Keratinocyte (primary cell): ENCODE data around the gene CEACAM18. TPM values are rescaled to one million over a fixed set of nuclear protein-coding genes. Genes with fewer than 3 reads are reported as not detected.
A peak's percentile ranks its signal among the peaks of the same experiment; 100 is the strongest.

Experiments
- DNase-seq: peaks from one replicate; pipeline ENCODE4 v3.0.0-alpha.2; 2011; ENCODE audit warnings: low read depth, missing footprints, low spot score
- FAIRE-seq: peaks from 2 replicates; lab custom pipeline; 2011; peaks lifted over from hg19 to GRCh38; lab: Jason Lieb, UNC
- H2AFZ ChIP-seq: 2 replicates; pipeline ENCODE4 v1.6.0; 2012; ENCODE audit warnings: low read length, control low read depth, inconsistent platforms; ENCODE audit not compliant: control insufficient read depth
- H3K27ac ChIP-seq: 2 replicates; pipeline ENCODE4 v1.5.1; 2011; ENCODE audit warnings: low read length; ENCODE audit not compliant: control insufficient read depth, insufficient read depth
- H3K27me3 ChIP-seq: 3 replicates; pipeline ENCODE4 v1.6.0; 2011; ENCODE audit warnings: low read length; ENCODE audit not compliant: control insufficient read depth, insufficient read depth; ENCODE audit errors: extremely low read depth
- H3K36me3 ChIP-seq, 2 experiments: 2 replicates in 1 of 2; 3 replicates in 1 of 2; pipeline ENCODE4 v1.5.1; 2011; ENCODE audit warnings: low read length in 2 of 2, mild to moderate bottlenecking in 1 of 2; ENCODE audit not compliant: control insufficient read depth in 2 of 2, insufficient read depth in 2 of 2; ENCODE audit errors: extremely low read depth in 1 of 2
- H3K4me1 ChIP-seq: 3 replicates; pipeline ENCODE4 v1.5.1; 2011; ENCODE audit warnings: low read length; ENCODE audit not compliant: control insufficient read depth, insufficient read depth; ENCODE audit errors: extremely low read depth
- H3K4me2 ChIP-seq: 3 replicates; pipeline ENCODE4 v1.6.0; 2011; ENCODE audit warnings: low read depth, low read length; ENCODE audit not compliant: control insufficient read depth, insufficient read depth; ENCODE audit errors: extremely low read depth
- H3K4me3 ChIP-seq, 3 experiments: fragments of 200-600 bp in 1 of 3; sonication (generic) in 1 of 3; 2 replicates in 2 of 3; 3 replicates in 1 of 3; pipeline ENCODE4 v1.5.1; 2011 to 2016; ENCODE audit warnings: low read length in 3 of 3, mild to moderate bottlenecking in 3 of 3, control low read depth in 2 of 3, inconsistent platforms in 1 of 3, low read depth in 1 of 3, mixed read lengths in 1 of 3, mixed run types in 1 of 3, moderate library complexity in 1 of 3; ENCODE audit not compliant: control insufficient read depth in 2 of 3, insufficient read depth in 2 of 3; ENCODE audit errors: extremely low read depth in 1 of 3
- H3K79me2 ChIP-seq: 2 replicates; pipeline ENCODE4 v1.6.0; 2012; ENCODE audit warnings: low read length; ENCODE audit not compliant: control insufficient read depth, insufficient read depth
- H3K9ac ChIP-seq: 3 replicates; pipeline ENCODE4 v1.6.0; 2011; ENCODE audit warnings: low read length; ENCODE audit not compliant: control insufficient read depth, insufficient read depth; ENCODE audit errors: extremely low read depth
- H3K9me1 ChIP-seq: 3 replicates; pipeline ENCODE4 v1.6.0; 2011; ENCODE audit warnings: low read length; ENCODE audit not compliant: control insufficient read depth, insufficient read depth; ENCODE audit errors: extremely low read depth
- H3K9me3 ChIP-seq: 2 replicates; pipeline ENCODE4 v1.5.1; 2012; ENCODE audit warnings: low read depth, low read length; ENCODE audit not compliant: control insufficient read depth
- H4K20me1 ChIP-seq: 3 replicates; pipeline ENCODE4 v1.6.0; 2011; ENCODE audit warnings: low read length; ENCODE audit not compliant: control insufficient read depth, insufficient read depth; ENCODE audit errors: extremely low read depth
- CTCF ChIP-seq, 3 experiments: IDR thresholded peaks in 1 of 3; conservative IDR thresholded peaks in 1 of 3; optimal IDR thresholded peaks in 1 of 3; 2 replicates in 2 of 3; 3 replicates in 1 of 3; pipeline versions ENCODE3 to v1.5.1; 2011; ENCODE audit warnings: low read length in 3 of 3, mild to moderate bottlenecking in 3 of 3, moderate library complexity in 2 of 3, control low read depth in 1 of 3, inconsistent platforms in 1 of 3; ENCODE audit not compliant: insufficient read depth in 2 of 3; ENCODE audit errors: extremely low read depth in 1 of 3
- EZH2 ChIP-seq: IDR thresholded peaks from one replicate; pipeline ENCODE4 v1.6.1; 2012; ENCODE audit warnings: inconsistent platforms, mild to moderate bottlenecking, low read length, moderate library complexity
- dilution Hi-C: fragments of 300-500 bp; cut with MboI; formaldehyde crosslinking; loops from one replicate; pipeline ENCODE4 v1.7.0; 2020; ENCODE audit warnings: low sequenced_read_pairs; ENCODE audit not compliant: extremely low pct_ligation_motif_present
- polyA plus RNA-seq, 5 experiments: library from polyadenylated mRNA; depleted of rRNA in 3 of 5; stranded (reverse) in 3 of 5; stranded (forward) in 1 of 5; unstranded in 1 of 5; fragments of >200 nt; gene quantifications; 1 replicate in 1 of 5; 2 replicates in 3 of 5; 3 replicates in 1 of 5; pipeline versions ENCODE4 v1.2.1 to v1.2.3, GENCODE V29; 2011 to 2012; ENCODE audit warnings: missing spikeins in 2 of 5, low read depth in 1 of 5, low replicate concordance in 1 of 5

The CEACAM18 gene
- polyA plus RNA-seq, 1 donor (not counting 4 experiments of a cell fraction or from before 2014, with no cell fraction given) = not detected

DNA sequence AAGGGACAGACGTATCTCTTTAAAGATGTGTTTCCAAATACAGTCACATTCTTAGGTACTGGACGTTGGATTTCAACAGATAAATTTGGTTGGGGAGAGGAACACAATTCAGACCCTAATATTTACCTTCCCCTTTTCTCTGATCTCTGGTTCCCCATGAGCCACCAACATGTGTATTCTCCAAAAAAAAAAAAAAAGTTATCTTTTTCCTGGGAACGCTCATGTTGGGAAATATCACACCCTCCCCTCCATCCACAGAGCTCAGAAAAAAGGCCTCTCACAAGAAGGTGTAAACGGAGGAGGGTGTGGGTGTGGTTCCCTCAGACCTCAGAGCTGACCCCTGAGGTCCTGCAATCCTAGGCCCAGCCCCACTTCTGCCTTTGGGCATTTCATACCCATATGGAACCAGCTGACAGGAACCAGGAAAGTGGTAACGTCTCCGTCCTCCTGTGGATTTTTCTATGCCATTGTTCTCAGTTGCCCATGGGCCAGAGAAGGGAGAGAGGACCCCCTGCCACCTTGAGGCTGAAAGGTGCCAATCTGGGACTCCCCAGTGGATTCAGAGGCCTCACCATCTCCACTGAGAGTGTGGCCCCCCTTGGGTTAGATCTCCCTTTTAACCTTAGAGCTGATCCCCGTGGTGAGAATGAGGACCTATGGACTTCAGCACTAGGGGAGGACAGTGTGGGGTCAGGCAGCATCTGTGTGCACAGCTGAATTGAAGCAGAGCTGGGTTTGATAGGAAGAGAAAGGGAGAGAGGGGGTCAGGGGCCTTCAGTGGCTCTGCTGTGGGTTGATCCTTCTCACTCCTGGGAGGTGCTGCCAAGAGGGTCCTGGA, 31.7 kb downstream of the CEACAM18 start:
- Histone ChIP-seq H3K9me3 (no peaks in the 10 kb centered on the region), H3K4me3 (no peak overlapping the region), H3K9ac (no peak overlapping the region), H3K9me1 (no peaks in the 10 kb centered on the region), H3K4me2 (no peak overlapping the region), H3K27ac (no peak overlapping the region), H3K27me3 (no peaks in the 10 kb centered on the region), H4K20me1 (no peaks in the 10 kb centered on the region), H3K79me2 (no peaks in the 10 kb centered on the region), H3K36me3 (no peaks in the 10 kb centered on the region), H2AFZ (no peak overlapping the region), H3K4me1 (no peaks in the 10 kb centered on the region)
- no peak for TF ChIP-seq EZH2
- dilution Hi-C loops = no loop called here
- no peak for DNase-seq
- FAIRE-seq = no peak

DNA sequence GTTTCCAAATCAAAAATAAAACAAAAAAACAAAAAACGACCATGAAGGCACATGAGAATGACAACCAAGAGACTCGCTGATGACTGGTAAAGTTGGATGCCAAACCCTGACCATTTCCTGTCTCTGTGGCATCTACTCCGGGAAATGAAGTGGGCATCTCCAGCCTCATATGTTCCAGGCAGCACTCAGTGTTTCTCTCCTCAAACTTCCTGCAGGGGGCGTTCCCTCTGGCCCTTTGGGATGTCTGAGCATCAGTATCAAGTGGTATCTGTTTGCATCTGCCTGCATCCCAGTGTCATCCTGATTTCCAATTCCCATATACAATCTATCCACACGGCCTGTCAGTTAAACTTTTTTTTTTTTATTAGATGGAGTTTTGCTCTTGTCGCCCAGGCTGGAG, 33.0 kb downstream of the CEACAM18 start:
- Histone ChIP-seq H3K36me3 (no peaks in the 10 kb centered on the region), H3K4me3 (no peak overlapping the region), H2AFZ (no peak overlapping the region), H4K20me1 (no peaks in the 10 kb centered on the region), H3K79me2 (no peaks in the 10 kb centered on the region), H3K27ac (no peak overlapping the region), H3K27me3 (no peaks in the 10 kb centered on the region), H3K9me3 (no peaks in the 10 kb centered on the region), H3K4me2 (no peak overlapping the region), H3K9ac (no peak overlapping the region), H3K9me1 (no peaks in the 10 kb centered on the region), H3K4me1 (no peaks in the 10 kb centered on the region)
- DNase-seq (no peak), FAIRE-seq (no peak)
- dilution Hi-C loops = no loop called here
- TF ChIP-seq EZH2 (no peak), CTCF (optimal IDR thresholded peaks at IDR 0.05 in 1 of 3, IDR thresholded peaks at IDR 0.05 in 1 of 3, conservative IDR thresholded peaks at IDR 0.05 in 1 of 3; ENCODE audit: extremely low read depth in 1 of 3, insufficient read depth in 2 of 3, low read length in 3 of 3) (peak in 1 of 3 experiments; percentile 48)
